Ureter (tissue), 1 donor: ENCODE results near the gene PSEN2. TPM values are rescaled to one million over a fixed set of nuclear protein-coding genes. Genes with fewer than 3 reads are reported as not detected.
"Not testable (repeated sequence)": the region's sequence is repeated elsewhere in the genome, so short reads cannot be mapped to it uniquely, and the experiment has no call there.

Source experiments
- DNase-seq: peaks from one replicate; pipeline ENCODE4 v3.0.0-alpha.2; 2020; ENCODE audit warnings: low spot score
- total RNA-seq: library from RNA; stranded (reverse); gene quantifications from one replicate; pipeline ENCODE4 v1.2.4, GENCODE V29; 2023
- donor health status: DM: yes; HTN: yes; CAD: no.

PSEN2 gene
- total RNA-seq, 1 donor from 2014 or later: 29.1 TPM

DNA sequence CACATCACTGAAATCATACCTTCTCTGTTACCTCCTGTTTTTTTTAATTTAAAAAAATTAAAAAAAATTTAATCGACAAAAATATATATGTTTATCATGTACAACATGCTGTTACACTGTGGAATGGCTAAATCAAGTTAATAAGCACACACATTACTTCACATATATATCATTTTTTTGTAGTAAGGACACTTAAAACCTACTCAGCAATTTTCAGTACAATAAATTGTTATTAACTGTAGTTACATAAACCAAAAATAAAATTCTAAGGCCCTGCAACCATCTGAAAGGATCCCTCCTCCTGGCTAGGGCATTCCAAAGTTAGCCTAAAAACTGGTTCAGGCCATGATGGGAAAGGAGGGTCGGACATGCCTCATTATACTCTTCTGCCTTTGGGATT lies 46.1 kb downstream of the PSEN2 start:
- DNase-seq: no peak

DNA sequence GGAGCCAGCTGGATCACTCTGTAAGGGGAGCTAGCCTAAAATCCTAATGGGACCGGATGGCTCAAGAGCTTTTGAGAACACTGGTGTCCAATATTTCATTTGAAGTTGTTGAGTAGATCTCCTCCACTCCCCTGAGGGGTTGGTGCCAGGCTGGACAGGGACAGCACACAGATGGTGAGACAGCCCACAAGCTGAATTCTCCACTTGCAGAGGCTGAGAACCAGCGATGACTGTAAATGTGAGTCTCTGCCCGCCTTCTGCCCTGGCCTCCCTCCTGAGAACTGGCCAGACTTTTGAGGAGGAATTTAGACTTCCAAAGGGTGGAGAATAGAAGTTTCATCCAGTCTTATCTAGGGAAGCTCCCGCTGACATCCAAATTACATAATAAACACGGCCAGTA lies 49.2 kb downstream of the PSEN2 start:
- no peak for DNase-seq

DNA sequence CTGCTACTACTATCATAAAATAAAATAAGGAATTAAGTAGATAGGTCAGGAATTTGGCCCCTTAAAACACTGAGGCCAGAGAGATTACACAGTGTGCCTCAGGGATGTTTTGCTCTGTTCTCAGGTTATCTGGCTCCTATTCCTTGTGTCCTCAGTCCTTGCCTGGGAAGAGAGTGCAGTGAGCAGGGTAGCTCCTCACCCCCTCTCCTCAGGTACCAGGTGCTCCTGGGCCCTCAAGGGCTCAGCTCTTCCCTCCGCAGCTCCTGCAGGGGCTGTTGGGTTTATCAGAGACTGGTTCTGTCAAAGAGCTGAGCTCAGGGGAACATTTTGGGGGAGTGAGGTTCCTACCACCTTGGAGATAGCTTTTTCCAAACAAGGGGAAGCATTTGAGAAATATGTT lies 49.6 kb downstream of the PSEN2 start:
- no peak for DNase-seq

DNA sequence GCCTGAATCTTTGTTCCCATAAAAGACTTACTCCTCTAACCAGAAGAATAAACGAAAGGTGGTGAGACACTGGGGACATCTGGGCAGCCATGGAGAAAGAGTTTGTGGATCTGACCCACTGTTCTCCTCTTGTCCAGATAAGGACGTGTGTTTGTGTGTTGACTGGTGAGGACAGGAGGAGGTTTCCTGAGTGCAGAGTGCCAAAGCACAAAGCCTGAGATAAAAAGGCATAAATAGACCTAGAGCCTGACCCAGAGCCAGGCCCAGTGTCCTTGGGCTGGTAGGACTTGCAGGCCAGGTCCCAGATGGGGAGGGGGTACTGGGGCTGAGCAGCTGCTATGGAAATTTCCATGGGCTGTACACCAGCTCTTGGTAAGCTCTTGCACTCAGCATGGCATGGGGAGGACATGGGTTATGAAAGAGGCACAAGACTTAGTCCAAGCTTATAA lies 50.1 kb downstream of the PSEN2 start:
- no peak for DNase-seq

DNA sequence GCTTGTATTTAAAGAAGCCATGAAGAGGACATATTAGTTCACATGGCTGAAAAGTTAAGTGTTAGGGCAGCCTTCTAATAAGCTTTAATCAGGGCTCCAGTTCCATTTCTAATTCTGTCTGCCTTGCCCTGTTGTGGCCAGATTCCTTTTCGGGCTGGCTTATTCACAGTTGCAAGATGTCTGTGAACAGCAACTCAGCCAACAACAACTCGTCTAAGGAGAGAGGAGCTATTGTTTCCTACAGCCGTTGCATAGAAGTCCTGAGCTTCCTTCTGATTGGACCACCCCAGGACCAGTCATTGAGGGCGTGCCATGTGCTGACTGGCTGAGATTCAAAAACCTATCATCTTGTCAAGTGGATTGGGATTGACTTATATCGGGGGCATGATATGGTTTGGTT lies 51.1 kb downstream of the PSEN2 start:
- DNase-seq: no peak

DNA sequence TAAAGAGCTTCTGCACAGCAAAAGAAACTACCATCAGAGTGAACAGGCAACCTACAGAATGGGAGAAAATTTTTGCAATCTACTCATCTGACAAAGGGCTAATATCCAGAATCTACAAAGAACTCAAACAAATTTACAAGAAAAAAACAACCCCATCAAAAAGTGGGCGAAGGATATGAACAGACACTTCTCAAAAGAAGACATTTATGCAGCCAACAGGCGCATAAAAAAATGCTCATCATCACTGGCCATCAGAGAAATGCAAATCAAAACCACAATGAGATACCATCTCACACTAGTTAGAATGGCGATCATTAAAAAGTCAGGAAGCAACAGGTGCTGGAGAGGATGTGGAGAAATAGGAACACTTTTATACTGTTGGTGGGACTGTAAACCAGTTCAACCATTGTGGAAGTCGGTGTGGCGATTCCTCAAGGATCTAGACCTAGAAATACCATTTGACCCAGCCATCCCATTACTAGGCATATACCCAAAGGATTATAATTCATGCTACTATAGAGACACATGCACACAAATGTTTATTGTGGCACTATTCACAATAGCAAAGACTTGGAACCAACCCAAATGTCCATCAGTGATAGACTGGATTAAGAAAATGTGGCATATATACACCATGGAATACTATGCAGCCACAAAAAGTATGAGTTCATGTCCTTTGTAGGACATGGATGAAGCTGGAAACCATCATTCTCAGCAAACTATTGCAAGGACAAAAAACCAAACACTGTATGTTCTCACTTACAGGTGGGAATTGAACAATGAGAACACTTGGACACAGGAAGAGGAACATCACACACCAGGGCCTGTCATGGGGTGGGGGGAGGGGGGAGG lies 59.1 kb downstream of the PSEN2 start:
- DNase-seq: not testable (repeated sequence)

DNA sequence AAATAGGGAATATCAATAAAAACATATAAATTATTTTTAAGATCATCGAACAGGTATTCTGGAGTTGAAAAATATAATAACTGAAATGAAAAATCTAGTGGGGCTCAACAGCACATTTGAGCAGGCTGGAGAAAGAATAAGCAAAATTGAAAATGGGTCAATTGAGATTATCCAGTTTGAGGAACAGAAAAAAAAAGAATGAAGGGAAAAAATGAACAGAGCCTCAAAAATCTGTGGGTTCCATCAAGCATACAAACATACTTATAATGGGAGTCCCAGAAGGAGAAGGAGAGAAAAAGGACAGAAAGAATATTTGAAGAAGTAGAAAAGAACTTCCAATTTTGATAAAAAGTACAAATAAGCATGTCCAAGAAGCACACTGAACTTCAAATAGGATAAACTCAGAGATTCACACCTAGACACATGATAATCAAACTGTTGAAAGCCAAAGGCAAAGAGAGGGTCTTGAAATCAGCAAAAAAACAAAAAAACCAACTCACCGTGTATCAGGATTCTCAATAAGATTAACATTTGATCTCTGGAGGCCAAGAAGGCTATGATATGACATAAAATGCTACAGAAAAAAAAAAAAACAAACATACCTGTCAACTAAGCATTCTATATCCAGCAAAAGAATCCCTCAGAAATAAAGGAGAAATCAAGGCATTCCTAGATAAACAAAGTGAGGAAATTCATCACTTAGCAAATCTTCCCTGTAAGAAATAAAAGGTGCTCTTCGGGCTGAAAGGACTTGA lies 64.2 kb downstream of the PSEN2 start:
- DNase-seq: no peak

DNA sequence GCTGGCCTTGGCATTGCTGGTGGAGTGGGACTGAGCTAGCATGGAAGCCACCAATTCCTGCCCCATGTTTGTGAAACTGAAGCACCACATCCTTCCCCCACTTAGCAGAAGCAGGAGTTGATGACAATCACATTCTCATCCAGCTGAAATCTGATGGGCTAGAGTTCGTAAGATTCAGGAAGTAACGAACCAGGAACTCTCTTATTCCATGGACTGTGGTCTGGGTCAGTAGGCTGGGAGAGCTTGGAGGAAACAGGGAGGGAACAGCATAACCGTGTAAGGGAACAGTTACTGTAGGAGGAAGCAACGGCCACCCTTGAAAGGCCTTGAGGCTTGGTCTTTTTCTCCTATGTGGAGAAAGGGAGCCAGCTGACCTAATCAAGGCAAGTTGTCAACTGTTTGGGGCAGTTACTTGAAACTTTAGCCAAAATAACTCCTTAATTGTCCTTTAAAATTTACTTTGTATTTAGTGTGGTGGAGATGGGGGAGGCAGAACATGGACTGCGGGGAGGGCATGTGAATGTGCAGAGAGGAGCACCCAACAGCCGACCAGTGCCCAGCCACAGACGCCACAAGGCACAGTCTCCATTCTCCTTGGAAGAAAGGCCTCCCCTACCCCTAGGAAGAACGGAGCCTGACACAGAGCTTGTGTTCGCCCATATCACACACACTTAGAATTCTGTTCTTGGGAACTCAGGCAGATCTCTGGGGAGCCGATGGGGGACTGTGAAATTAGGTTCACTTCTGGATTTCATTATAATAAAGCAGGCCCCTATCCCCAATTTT lies 67.7 kb downstream of the PSEN2 start:
- DNase-seq: no peak

DNA sequence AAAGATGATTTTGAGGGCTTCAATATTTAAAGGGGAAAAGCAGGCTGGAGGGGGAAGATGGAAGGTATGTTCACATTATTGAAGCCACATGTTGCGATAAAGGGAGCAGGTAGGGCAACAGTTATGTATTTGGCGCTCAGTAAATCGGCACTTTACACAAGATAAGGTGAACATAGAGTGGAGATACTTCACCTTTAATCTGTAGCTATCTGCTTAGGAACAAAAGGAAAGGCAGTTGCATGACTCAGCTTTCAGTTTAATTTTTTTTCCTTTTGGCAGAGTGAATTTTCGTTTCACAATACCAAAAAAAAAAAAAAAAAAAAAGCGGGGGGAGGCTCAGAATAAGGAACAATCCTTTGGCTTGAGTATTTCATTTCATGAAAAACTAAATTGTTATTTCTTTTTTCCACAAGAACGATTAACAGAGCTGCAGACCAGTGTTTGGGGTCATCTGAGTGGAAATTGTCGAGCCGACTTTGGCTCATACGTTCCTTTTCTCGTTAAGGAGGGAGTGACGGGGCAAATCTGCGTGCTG lies 68.6 kb downstream of the PSEN2 start:
- DNase-seq: no peak

DNA sequence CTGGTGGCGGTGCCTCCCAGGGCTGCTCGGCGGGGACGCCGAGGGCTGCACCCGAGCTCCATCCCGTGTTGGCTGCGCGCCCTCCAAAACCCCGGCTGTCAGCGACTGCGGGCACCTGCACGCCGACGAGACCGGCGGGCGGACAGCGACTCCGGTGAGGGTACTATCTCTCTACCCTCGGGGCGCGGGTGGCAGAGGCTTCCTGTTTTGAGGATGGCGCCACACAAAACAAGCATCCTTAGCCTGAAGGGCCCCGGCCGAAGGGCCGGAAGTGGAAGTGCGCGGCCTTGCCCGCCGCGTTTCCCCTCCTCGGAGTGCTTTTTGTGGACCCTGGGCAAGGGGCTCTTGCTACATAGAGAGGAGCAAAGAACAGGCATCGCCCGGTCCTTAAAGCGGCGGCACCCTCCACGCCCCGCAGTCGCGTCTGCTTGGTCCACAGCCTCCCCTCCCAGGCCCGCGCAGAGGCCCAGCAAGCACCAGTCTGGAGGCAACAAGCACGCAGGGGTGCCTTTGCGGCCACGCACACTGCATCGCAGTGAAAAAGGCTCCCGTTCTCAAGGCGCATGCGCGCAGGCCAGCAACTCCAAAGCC lies 69.1 kb downstream of the PSEN2 start:
- DNase-seq: no peak

DNA sequence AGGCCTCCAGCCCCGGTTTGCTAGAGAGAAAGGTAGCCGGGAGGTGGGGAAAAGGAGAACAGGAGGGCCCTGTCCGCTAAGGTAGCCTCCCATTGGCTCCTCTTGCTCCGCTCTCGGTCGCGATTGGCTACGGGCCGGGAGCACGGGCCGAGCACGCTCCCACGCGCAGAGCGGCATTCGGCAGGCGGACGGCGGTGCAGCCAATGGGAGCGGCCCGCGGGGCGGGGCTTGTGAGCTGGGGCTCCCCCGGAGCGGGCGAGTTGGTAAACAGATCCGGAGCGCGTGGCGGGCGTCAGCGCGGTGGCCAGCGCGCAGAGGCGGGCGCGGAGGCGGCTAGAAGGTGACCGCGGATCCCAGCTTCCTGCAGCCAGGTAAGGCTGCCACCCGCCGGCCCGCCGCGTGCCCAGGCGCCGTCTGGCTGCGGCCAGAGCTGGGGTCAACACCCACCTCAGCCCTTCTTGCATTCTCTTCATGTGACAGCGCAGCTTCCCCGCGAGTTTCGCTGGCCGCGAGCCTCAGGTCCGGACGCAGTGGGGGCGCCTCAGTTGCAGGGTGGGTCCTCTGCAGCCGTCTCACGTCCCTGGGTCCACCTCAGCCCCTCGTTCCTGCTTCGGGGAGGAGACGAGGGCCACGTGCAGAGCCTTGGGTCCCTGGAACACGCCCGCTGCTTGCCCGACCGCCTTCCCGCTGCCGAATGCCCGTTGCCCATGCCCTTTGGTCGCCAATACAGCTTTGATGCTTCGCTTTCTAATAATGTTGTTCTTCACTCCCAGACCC lies 69.8 kb downstream of the PSEN2 start, which contains the start of gene COQ8A:
Gene COQ8A, plus strand, starts transcription at position 266 of the 777 bp plus-strand sequence. CDS start 21,092 bp downstream, outside the sequence.
- peak; percentile 98 for DNase-seq

DNA sequence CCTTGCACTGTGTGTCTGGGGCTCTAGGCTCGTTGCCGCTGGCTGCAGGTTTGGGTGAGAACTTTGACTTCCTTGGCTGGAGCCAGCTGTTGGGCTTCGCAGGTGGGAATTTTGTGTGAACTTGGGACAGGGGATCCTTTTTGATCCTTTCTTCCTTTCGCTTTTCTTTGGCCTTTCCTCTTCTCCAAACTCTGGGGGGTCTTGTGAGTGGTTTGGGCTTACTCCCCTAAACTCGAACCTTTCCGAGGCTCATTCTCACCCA lies 70.3 kb downstream of the PSEN2 start:
- no peak for DNase-seq

DNA sequence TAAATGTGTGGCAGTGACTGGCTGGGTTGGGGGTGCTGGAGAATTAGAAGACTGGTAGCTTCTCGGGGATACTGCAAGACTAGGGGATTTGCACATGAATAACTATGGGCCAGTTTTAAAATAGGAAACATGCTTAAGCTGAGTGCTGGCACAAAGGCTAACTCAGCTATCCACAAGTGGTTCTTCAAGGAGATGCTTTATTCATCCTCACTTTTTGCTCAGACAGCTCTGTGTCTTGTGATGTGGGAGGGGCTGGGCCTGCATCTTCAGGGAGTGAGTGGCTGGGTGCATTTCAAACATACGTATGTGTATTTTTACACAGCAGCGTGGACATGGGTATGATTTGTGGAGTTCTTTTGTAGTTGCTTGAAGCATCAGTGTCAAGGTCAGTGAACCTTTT lies 72.0 kb downstream of the PSEN2 start:
- DNase-seq: no peak

DNA sequence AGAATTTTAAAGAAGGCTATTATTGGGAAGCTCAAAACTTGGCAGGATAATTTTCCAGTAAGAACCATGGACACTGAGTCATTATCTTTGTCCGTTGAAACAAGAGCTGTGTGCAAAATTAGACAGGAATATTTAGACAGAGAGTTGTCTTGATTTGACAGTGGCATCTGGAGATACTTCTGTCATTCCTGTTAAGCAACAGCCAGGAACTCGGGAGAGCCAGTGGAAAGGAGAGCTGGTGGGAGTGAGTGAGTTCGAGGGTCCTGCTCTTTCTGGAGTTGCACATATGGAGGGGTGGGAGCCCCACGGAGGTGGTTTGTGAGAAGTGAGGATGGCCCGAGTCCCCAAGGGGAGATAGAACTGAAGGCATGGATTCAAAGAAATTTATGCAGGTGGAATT lies 72.7 kb downstream of the PSEN2 start:
- no peak for DNase-seq

DNA sequence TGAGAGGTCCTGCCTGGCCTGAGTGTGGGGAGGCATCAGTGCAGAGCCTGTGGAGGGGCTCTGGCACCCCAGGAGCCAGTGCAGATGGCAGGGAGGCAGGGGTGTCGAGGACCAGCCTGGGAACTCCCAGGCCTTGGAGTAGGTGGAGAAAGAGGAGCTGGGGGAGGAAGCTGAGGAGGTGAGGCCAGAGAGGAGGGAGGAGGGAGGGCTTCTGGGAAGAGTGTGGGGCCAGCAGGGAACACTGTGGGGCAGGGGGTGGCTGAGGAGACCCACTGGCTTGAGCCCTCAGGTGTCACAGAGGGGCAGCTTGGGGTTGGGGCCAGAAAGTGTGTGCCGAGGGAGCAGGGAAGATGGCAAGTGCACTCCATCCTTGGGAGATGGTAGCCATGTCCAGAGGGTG lies 73.5 kb downstream of the PSEN2 start:
- no peak for DNase-seq

DNA sequence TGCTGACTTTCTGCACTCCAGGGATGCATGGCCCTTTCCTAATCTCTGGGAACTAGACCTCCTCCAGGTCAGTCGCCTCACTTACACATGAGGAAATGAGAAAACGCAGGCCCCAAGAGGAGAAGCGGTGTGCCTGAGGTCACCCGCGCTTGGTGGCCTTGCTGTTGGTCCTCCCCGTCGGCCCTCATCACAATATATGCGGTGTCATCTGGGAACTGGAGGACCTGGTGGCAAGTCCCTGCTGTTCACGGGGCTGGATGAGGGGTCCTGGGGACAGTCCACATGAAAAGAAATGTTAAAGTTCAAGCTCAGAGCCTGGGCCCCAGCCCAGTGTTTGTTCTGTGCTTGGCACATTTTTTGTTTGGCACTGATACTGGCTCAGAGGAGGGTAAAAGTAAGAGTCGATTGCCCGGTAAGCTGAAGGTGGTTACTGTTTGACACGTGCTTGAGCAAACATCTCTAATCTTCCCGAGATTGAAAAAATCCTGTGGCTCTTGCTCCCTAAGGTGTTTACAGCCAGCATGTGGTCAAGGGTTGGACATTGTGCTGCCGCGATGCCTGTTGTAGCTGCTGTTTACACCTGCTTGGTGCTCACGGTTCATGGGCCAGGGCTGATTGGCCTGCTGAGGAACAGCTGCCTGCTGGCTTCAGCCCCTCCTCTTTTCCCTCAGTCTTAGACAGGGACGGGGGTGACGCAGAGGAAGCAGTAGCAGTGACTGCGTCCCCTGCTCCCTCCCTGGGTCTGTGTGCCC lies 74.9 kb downstream of the PSEN2 start:
- DNase-seq: no peak
